Endothelial cell of umbilical vein (primary cell): ENCODE results near the gene C16orf78. TPM values are rescaled to one million over a fixed set of nuclear protein-coding genes. Genes with fewer than 3 reads are reported as not detected.

Experiments used
- BruUV-seq: library from RNA; stranded (reverse); fragments of 400-500 nt; replicated peaks from 2 replicates; lab custom pipeline; 2021; lab: Mats Ljungman, UMichigan
- CTCF ChIA-PET: fragments of 300-600, 350-600 bp; sonication (Branson Sonifier 250); formaldehyde crosslinking; loops from one replicate; lab custom pipeline; 2021; ENCODE audit warnings: antibody characterized with exemption, inconsistent platforms; lab: Charles Lee
- POLR2A ChIA-PET: fragments of 300-600, 350-600 bp; sonication (Branson Sonifier 250); formaldehyde crosslinking; loops from one replicate; lab custom pipeline; 2021; ENCODE audit warnings: antibody characterized with exemption, inconsistent platforms; lab: Charles Lee
- DNase-seq: peaks from one replicate; pipeline ENCODE4 v3.0.0-alpha.2; 2011; ENCODE audit warnings: low read depth, low spot score
- FAIRE-seq: peaks from 2 replicates; lab custom pipeline; 2011; peaks lifted over from hg19 to GRCh38; lab: Jason Lieb, UNC
- H2AFZ ChIP-seq: 2 replicates; pipeline ENCODE4 v1.6.0; 2012; ENCODE audit warnings: low read depth, low read length, control low read depth, inconsistent platforms
- H3K27ac ChIP-seq: 2 replicates; pipeline ENCODE4 v1.5.1; 2011; ENCODE audit warnings: low read depth, mild to moderate bottlenecking, control low read depth, low read length, moderate library complexity; ENCODE audit not compliant: insufficient read depth
- H3K27me3 ChIP-seq, 2 experiments: 2 replicates each; pipeline versions ENCODE4 v1.6.0 to v1.6.1; 2011; ENCODE audit warnings: low read length in 2 of 2, mixed read lengths in 1 of 2; ENCODE audit not compliant: control insufficient read depth in 2 of 2, insufficient read depth in 2 of 2
- H3K36me3 ChIP-seq, 2 experiments: 2 replicates in 1 of 2; 3 replicates in 1 of 2; pipeline ENCODE4 v1.5.1; 2011; ENCODE audit warnings: low read length in 2 of 2, mild to moderate bottlenecking in 1 of 2, moderate library complexity in 1 of 2; ENCODE audit not compliant: control insufficient read depth in 2 of 2, insufficient read depth in 2 of 2; ENCODE audit errors: extremely low read depth in 1 of 2
- H3K4me1 ChIP-seq: 3 replicates; pipeline ENCODE4 v1.5.1; 2011; ENCODE audit warnings: mild to moderate bottlenecking, low read length; ENCODE audit not compliant: control insufficient read depth, insufficient read depth; ENCODE audit errors: extremely low read depth
- H3K4me2 ChIP-seq: 2 replicates; pipeline ENCODE4 v1.6.1; 2011; ENCODE audit warnings: low read length, control low read depth, mixed read lengths; ENCODE audit not compliant: insufficient read depth
- H3K4me3 ChIP-seq, 3 experiments: fragments of 200-600 bp in 1 of 3; sonication (generic), shearing (Covaris generic) in 1 of 3; replicated peaks in 1 of 3; 2 replicates each; pipeline ENCODE4 v1.5.1; 2011 to 2016; ENCODE audit warnings: control low read depth in 3 of 3, low read length in 3 of 3, mild to moderate bottlenecking in 2 of 3, inconsistent platforms in 1 of 3, low read depth in 1 of 3, moderate library complexity in 1 of 3; ENCODE audit not compliant: insufficient read depth in 1 of 3
- H3K79me2 ChIP-seq: 2 replicates; pipeline ENCODE4 v1.6.0; 2012; ENCODE audit warnings: low read length, inconsistent platforms; ENCODE audit not compliant: control insufficient read depth, insufficient read depth
- H3K9ac ChIP-seq: replicated peaks from 2 replicates; pipeline ENCODE3; 2011; ENCODE audit warnings: low read length, control low read depth; ENCODE audit not compliant: insufficient read depth; ENCODE audit errors: extremely low read depth
- H3K9me1 ChIP-seq: replicated peaks from 3 replicates; pipeline ENCODE4 v1.6.0; 2011; ENCODE audit warnings: mild to moderate bottlenecking, low read length; ENCODE audit not compliant: control insufficient read depth, insufficient read depth; ENCODE audit errors: extremely low read depth
- H3K9me3 ChIP-seq: replicated peaks from 2 replicates; pipeline ENCODE4 v1.5.1; 2012; ENCODE audit warnings: low read length, inconsistent platforms; ENCODE audit not compliant: control insufficient read depth, insufficient read depth
- H4K20me1 ChIP-seq: replicated peaks from 2 replicates; pipeline ENCODE3; 2011; ENCODE audit warnings: mild to moderate bottlenecking, low read length; ENCODE audit not compliant: control insufficient read depth, insufficient read depth; ENCODE audit errors: extremely low read depth
- EZH2 ChIP-seq: IDR thresholded peaks from 2 replicates; pipeline ENCODE4 v1.6.1; 2012; ENCODE audit warnings: borderline replicate concordance, low read depth, mild to moderate bottlenecking, moderate library complexity, low read length, inconsistent platforms; ENCODE audit not compliant: severe bottlenecking
- FOS ChIP-seq: IDR thresholded peaks from 2 replicates; pipeline ENCODE4 v1.6.1; 2011; ENCODE audit warnings: mild to moderate bottlenecking, low read length, moderate library complexity, borderline replicate concordance; ENCODE audit not compliant: insufficient read depth
- GATA2 ChIP-seq: IDR thresholded peaks from 2 replicates; pipeline ENCODE4 v1.7.0; 2011; ENCODE audit warnings: low read depth, mild to moderate bottlenecking, moderate library complexity, mixed read lengths, low read length; ENCODE audit not compliant: insufficient read length, insufficient read depth
- JUN ChIP-seq: IDR thresholded peaks from 2 replicates; pipeline ENCODE4 v1.6.1; 2011; ENCODE audit warnings: borderline replicate concordance, low read depth; ENCODE audit not compliant: insufficient read length, insufficient read depth
- MYC ChIP-seq: IDR thresholded peaks from one replicate; pipeline ENCODE4 v1.6.1; 2011; ENCODE audit warnings: mild to moderate bottlenecking, low read depth, low read length
- POLR2A ChIP-seq: IDR thresholded peaks from 2 replicates; pipeline ENCODE4 v1.6.1; 2012; ENCODE audit warnings: low read depth, mild to moderate bottlenecking, control low read depth, low read length
- POLR2AphosphoS5 ChIP-seq: IDR thresholded peaks from 2 replicates; pipeline ENCODE4 v1.6.1; 2012; ENCODE audit warnings: low read depth, mild to moderate bottlenecking, control low read depth, low read length, moderate library complexity; ENCODE audit not compliant: insufficient read depth
- dilution Hi-C: fragments of 300-500 bp; cut with MboI; formaldehyde crosslinking; loops from one replicate; pipeline ENCODE4 v1.15.0; 2019; ENCODE audit warnings: low sequenced_read_pairs; ENCODE audit not compliant: extremely low pct_ligation_motif_present
- intact Hi-C: fragments of 100-400 bp; cut with micrococcal nuclease; formaldehyde crosslinking; loops from one replicate; pipeline ENCODE4 v1.10.0; 2022
- polyA plus RNA-seq, 4 experiments: library from polyadenylated mRNA; depleted of rRNA in 3 of 4; stranded (reverse) in 3 of 4; unstranded in 1 of 4; fragments of >200 nt; gene quantifications; 2 replicates each; pipeline versions ENCODE4 v1.2.1 to v1.2.3, GENCODE V29; 2011 to 2012; ENCODE audit warnings: missing spikeins in 1 of 4
- total RNA-seq: library from RNA; stranded (reverse); gene quantifications from 2 replicates; pipeline ENCODE4 v1.2.3, GENCODE V29; 2021
- TF ChIP-seq, protein P1 (sequence below), 2 donors: IDR thresholded peaks; 1 replicate in 1 of 2; 2 replicates in 1 of 2; pipeline ENCODE4 v1.5.1; 2011; ENCODE audit warnings: low read length in 2 of 2, mild to moderate bottlenecking in 2 of 2, moderate library complexity in 2 of 2, control low read depth in 1 of 2, inconsistent platforms in 1 of 2, low read depth in 1 of 2; ENCODE audit not compliant: insufficient read depth in 1 of 2; ENCODE audit errors: extremely low read depth in 1 of 2
- TF ChIP-seq, protein P2 (sequence below): IDR thresholded peaks from 2 replicates; pipeline ENCODE4 v1.6.1; 2011; ENCODE audit not compliant: insufficient read depth, insufficient read length

The C16orf78 gene
- total and polyA plus RNA-seq, 2 donors (not counting 3 experiments of a cell fraction or from before 2014, with no cell fraction given), result not detected

DNA sequence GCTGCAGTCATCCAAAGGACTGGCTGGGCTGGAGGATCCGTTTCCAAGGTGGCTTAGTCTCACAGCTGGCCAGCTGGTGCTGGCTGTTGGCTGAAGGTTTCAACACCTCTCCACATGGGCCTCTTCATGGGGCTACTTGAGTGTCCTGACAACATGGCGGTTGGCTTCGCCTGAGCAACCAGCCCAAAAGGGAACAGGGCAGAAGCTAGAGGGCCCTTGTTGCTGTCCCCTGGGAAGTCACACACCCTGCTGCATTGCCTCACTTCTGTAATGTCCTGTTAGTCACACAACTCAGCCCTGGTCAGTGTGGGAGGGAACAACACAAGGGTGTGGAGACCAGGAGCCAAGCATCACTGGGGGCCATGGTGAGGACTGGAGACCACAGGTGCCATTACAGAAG lies 36.6 kb downstream of the C16orf78 start:
- Histone ChIP-seq H3K36me3 (no peaks in the 10 kb centered on the region), H2AFZ (no peak overlapping the region), H3K4me2 (no peak overlapping the region), H3K4me1 (no peaks in the 10 kb centered on the region), H3K27ac (no peak overlapping the region), H4K20me1 (no peaks in the 10 kb centered on the region), H3K9me3 (no peaks in the 10 kb centered on the region), H3K9me1 (no peaks in the 10 kb centered on the region), H3K4me3 (no peak overlapping the region), H3K9ac (no peak overlapping the region), H3K27me3 (no peaks in the 10 kb centered on the region), H3K79me2 (no peaks in the 10 kb centered on the region)
- TF ChIP-seq JUN (no peak), POLR2A (no peak), FOS (no peak), GATA2 (no peak), EZH2 (no peak), MYC (no peak), POLR2AphosphoS5 (no peak)
- TF ChIP-seq, protein P1, sequence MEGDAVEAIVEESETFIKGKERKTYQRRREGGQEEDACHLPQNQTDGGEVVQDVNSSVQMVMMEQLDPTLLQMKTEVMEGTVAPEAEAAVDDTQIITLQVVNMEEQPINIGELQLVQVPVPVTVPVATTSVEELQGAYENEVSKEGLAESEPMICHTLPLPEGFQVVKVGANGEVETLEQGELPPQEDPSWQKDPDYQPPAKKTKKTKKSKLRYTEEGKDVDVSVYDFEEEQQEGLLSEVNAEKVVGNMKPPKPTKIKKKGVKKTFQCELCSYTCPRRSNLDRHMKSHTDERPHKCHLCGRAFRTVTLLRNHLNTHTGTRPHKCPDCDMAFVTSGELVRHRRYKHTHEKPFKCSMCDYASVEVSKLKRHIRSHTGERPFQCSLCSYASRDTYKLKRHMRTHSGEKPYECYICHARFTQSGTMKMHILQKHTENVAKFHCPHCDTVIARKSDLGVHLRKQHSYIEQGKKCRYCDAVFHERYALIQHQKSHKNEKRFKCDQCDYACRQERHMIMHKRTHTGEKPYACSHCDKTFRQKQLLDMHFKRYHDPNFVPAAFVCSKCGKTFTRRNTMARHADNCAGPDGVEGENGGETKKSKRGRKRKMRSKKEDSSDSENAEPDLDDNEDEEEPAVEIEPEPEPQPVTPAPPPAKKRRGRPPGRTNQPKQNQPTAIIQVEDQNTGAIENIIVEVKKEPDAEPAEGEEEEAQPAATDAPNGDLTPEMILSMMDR (IDR thresholded peaks at IDR 0.05; ENCODE audit: extremely low read depth in 1 of 2, insufficient read depth in 1 of 2, low read depth in 1 of 2, low read length in 2 of 2), result no peak
- TF ChIP-seq, protein P2, sequence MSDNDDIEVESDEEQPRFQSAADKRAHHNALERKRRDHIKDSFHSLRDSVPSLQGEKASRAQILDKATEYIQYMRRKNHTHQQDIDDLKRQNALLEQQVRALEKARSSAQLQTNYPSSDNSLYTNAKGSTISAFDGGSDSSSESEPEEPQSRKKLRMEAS, result no peak
- POLR2A ChIA-PET, result no interaction called here
- BruUV-seq, result no TSS peak
- CTCF ChIA-PET, result interaction anchor here (2.9 kb wide), 1 partner anchor 511 kb away, joined by 43 read pairs; no protein-coding TSS in a partner anchor
- no peak for DNase-seq
- dilution Hi-C loops, result no loop called here
- intact Hi-C loops, result no loop called here
- FAIRE-seq, result no peak
